GM21529 (cell line): ENCODE results near the gene TXNRD2.

Experiments used
- ATAC-seq: cut with Tn5 transposase; IDR thresholded peaks from one replicate; pipeline ENCODE4 v1.9.1; 2021; ENCODE audit not compliant: unreplicated experiment

The TXNRD2 gene

GRCh38 chr22:19967850-19968449, 26.3 kb upstream of the TXNRD2 start:
- ATAC-seq = no peak

- no peak for ATAC-seq
Measured at GRCh38 chr22:19966908-19967750, 25.5 kb upstream of the TXNRD2 start.

GRCh38 chr22:19965771-19966709, 24.4 kb upstream of the TXNRD2 start:
- ATAC-seq = no peak

- no peak for ATAC-seq
Measured at GRCh38 chr22:19964701-19965386, 23.2 kb upstream of the TXNRD2 start.

- no peak for ATAC-seq
Measured at GRCh38 chr22:19963863-19964642, 22.4 kb upstream of the TXNRD2 start.

GRCh38 chr22:19962909-19963806, 21.5 kb upstream of the TXNRD2 start:
- no peak for ATAC-seq

GRCh38 chr22:19962246-19962908, 20.8 kb upstream of the TXNRD2 start:
- ATAC-seq = no peak

GRCh38 chr22:19961868-19962245, 20.2 kb upstream of the TXNRD2 start:
- no peak for ATAC-seq

GRCh38 chr22:19961201-19961580, 19.6 kb upstream of the TXNRD2 start:
- ATAC-seq = no peak

GRCh38 chr22:19960491-19961200, 19.0 kb upstream of the TXNRD2 start:
- no peak for ATAC-seq

- ATAC-seq = no peak
Measured at GRCh38 chr22:19959587-19960490, 18.2 kb upstream of the TXNRD2 start.

GRCh38 chr22:19959043-19959586, 17.5 kb upstream of the TXNRD2 start:
- no peak for ATAC-seq

GRCh38 chr22:19958083-19959042, 16.7 kb upstream of the TXNRD2 start:
- no peak for ATAC-seq

GRCh38 chr22:19957445-19957844, 15.8 kb upstream of the TXNRD2 start:
- no peak for ATAC-seq
